22Rv1 (cell line): Measurements from ENCODE around the gene RAB11A.

Experiments
- ZFX ChIP-seq: fragments of 450-650 bp; IDR thresholded peaks from 2 replicates; pipeline ENCODE4 v1.6.1; 2017; ENCODE audit warnings: antibody characterized with exemption, borderline replicate concordance
- TF ChIP-seq, protein P1 (sequence below): fragments of 450-650 bp; IDR thresholded peaks from 2 replicates; pipeline ENCODE4 v1.5.1; 2017; ENCODE audit warnings: mild to moderate bottlenecking

DNA sequence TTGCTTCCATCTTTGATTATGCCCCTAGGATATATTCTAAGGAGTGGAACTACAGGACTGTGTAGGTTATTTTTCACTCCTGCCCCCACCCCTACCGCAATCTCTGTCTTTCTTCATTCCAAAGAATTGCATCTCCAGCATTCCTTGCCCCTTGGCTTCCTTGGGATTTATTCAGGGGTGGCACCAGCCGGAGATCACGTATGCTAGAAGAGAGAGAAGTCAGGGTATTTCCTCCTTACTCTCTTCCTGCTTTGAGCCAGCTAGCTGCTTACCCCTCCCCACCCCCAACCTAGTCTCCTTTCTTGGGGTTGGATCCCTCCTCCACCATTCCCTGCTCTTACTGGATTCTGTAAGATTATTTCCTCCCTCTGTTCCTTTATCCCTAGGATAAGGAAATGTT, 42.2 kb upstream of the RAB11A start:
- TF ChIP-seq, protein P1, sequence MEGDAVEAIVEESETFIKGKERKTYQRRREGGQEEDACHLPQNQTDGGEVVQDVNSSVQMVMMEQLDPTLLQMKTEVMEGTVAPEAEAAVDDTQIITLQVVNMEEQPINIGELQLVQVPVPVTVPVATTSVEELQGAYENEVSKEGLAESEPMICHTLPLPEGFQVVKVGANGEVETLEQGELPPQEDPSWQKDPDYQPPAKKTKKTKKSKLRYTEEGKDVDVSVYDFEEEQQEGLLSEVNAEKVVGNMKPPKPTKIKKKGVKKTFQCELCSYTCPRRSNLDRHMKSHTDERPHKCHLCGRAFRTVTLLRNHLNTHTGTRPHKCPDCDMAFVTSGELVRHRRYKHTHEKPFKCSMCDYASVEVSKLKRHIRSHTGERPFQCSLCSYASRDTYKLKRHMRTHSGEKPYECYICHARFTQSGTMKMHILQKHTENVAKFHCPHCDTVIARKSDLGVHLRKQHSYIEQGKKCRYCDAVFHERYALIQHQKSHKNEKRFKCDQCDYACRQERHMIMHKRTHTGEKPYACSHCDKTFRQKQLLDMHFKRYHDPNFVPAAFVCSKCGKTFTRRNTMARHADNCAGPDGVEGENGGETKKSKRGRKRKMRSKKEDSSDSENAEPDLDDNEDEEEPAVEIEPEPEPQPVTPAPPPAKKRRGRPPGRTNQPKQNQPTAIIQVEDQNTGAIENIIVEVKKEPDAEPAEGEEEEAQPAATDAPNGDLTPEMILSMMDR: no peak
- TF ChIP-seq ZFX: no peak
